ENCODE measurements around the gene WDR88. TPM values are rescaled to one million over a fixed set of nuclear protein-coding genes. Genes with fewer than 3 reads are reported as not detected.

WDR88 gene
- total and polyA plus RNA-seq, 2 of the 8 experiments (the other 6 are each of a cell fraction or from before 2014, with no cell fraction given), result not detected

DNA sequence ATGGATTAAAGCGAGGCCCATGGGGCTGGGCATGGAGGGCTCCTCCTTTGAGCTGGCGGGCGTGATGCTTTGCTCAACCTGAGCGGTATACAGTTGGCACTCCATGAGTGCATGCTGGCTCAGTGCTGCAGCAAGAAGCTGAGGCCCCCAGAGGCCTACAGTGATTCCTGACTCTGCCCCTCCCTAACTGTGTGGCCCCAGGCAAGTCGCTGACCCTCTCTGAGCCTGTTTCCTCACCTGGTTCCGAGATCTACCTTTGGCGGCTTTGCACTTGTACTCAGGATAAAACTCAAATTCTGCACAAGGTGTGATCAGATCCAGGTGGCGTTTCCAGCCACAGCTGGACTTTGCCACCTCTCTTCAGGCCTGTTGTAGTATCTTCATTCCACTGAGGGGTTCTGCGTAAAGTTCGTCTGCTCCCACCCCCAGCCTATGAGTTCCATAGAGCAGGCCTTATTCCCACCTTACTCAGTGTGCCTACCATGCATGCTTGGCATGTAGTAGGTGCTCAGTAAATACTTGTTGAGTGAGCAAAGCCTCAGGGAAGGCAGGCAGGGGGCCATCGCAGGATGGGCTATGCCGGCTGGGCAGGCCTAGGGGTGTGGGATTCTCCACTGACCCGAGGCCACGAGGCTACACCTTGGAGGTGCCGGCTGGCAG, 70.1 kb downstream of the WDR88 start:
- CTCF ChIA-PET (ENCODE audit: partially characterized antibody), result interaction anchor here (1.2 to 1.4 kb wide), 3 partner anchors 9 to 29 kb away, joined by 3 to 4 read pairs (median 4); no protein-coding TSS in a partner anchor
- no peak for DNase-seq (ENCODE audit: low read depth in 1 of 2, low spot score in 2 of 2)

More for the DNA sequence above, 70.1 kb downstream of the WDR88 start:
- 95% methylated on average over 15 of the region's 15 CpGs; no CpG with 5 or more reads in 1 of the 2 experiments for WGBS, 2 experiments (ENCODE audit: extremely low coverage in 1 of 2, insufficient coverage in 1 of 2, insufficient read length in 1 of 2, insufficient replicate concordance in 2 of 2, low coverage in 1 of 2, low lambda C conversion rate in 2 of 2, missing lambda C conversion rate in 1 of 2)
- no peak overlapping the region for H3K27ac ChIP-seq (ENCODE audit: low read depth, low read length)
- H3K36me3 ChIP-seq (ENCODE audit: control insufficient read depth in 2 of 4, insufficient read depth in 4 of 4, low read length in 3 of 4), result peaks cover 0 to 25% (median 2%) of the 10 kb centered on the region in 4 experiments; a peak in 4 of 8 replicates
- H2AFZ ChIP-seq (ENCODE audit: low read length), result no peak overlapping the region
- no peak overlapping the region for H3K56ac ChIP-seq (replicated peaks; ENCODE audit: insufficient read length, low read depth, low read length)
- H4K8ac ChIP-seq (ENCODE audit: extremely low read depth, insufficient read depth, low read length), result no peak overlapping the region
- POLR2A ChIA-PET (ENCODE audit: partially characterized antibody), result interaction anchor here (1.2 kb wide), 1 partner anchor 10 kb away, joined by 3 read pairs; no protein-coding TSS in a partner anchor
- no peak overlapping the region for H2BK15ac ChIP-seq (ENCODE audit: low read length)
- no peak overlapping the region for H2BK12ac ChIP-seq (ENCODE audit: low read depth, low read length)
- H3K79me2 ChIP-seq (ENCODE audit: control insufficient read depth in 1 of 2, insufficient read depth in 2 of 2, low read length in 2 of 2), result no peaks in the 10 kb centered on the region
- no peaks in the 10 kb centered on the region for H3K4me1 ChIP-seq (replicated peaks in 1 of 4; ENCODE audit: control insufficient read depth in 3 of 4, insufficient read depth in 4 of 4, low read length in 3 of 4)
- peaks cover 4 to 11% of the 10 kb centered on the region in 2 experiments for H4K20me1 ChIP-seq (replicated peaks in 1 of 2; ENCODE audit: control insufficient read depth in 1 of 2, insufficient read depth in 2 of 2, low read length in 2 of 2)
- no peak for FAIRE-seq
- H4K91ac ChIP-seq (replicated peaks; ENCODE audit: insufficient read length, low read length), result no peak overlapping the region
- H2AK5ac ChIP-seq (ENCODE audit: low read depth, low read length), result no peak overlapping the region
- H3K4me3 ChIP-seq (ENCODE audit: extremely low read depth in 1 of 4, insufficient read depth in 2 of 4, low read depth in 3 of 4, low read length in 4 of 4), result no peak overlapping the region
- no peak overlapping the region for H2BK120ac ChIP-seq (replicated peaks; ENCODE audit: low read depth, low read length)
- no peak overlapping the region for H2BK5ac ChIP-seq (ENCODE audit: low read depth, low read length)
- H3K23me2 ChIP-seq (ENCODE audit: low read depth, low read length), result no peaks in the 10 kb centered on the region
- no peak overlapping the region for H4K5ac ChIP-seq (ENCODE audit: insufficient read length, low read depth, low read length)
- no peak overlapping the region for H3K4me2 ChIP-seq (ENCODE audit: insufficient read depth in 1 of 2, low read depth in 2 of 2, low read length in 2 of 2)
- H3K79me1 ChIP-seq (ENCODE audit: low read depth, low read length), result peaks cover 3% of the 10 kb centered on the region; the same call in 1 of the 2 replicates
- H3K9ac ChIP-seq (replicated peaks in 1 of 4; ENCODE audit: extremely low read depth in 1 of 4, low read depth in 3 of 4, low read length in 3 of 4), result no peak overlapping the region
- H3K23ac ChIP-seq (ENCODE audit: insufficient read length), result no peak overlapping the region
- no peak overlapping the region for H3K4ac ChIP-seq (replicated peaks; ENCODE audit: insufficient read length, low read depth, low read length)
- no peaks in the 10 kb centered on the region for H3K27me3 ChIP-seq (replicated peaks in 1 of 4; ENCODE audit: control insufficient read depth in 3 of 4, extremely low read depth in 1 of 4, insufficient read depth in 3 of 4, low read length in 3 of 4)
- TF ChIP-seq POU5F1 (IDR thresholded peaks at IDR 0.05; ENCODE audit: low read depth, low read length), result no peak
- no peaks in the 10 kb centered on the region for H3K9me3 ChIP-seq (ENCODE audit: insufficient read depth in 2 of 2, low read depth in 1 of 2, low read length in 1 of 2)
- H2BK20ac ChIP-seq (ENCODE audit: low read length), result no peak overlapping the region
- no peak overlapping the region for H3K18ac ChIP-seq (ENCODE audit: extremely low read depth, low read length)
- no peak overlapping the region for H3K14ac ChIP-seq (ENCODE audit: insufficient read length)

All from H1 (cell line).